ENCODE data around the gene PTPN14. TPM values are rescaled to one million over a fixed set of nuclear protein-coding genes. Genes with fewer than 3 reads are reported as not detected.

Gene PTPN14
- total RNA-seq, 1 donor from 2014 or later = 24.6 TPM

- TF ChIP-seq CTCF (conservative IDR thresholded peaks at IDR 0.05; ENCODE audit: low read depth, low read length) = no peak
- DNase-seq (ENCODE audit: low read depth) = no peak
- H3K4me3 ChIP-seq (ENCODE audit: low read depth, low read length) = no peak overlapping the region
Observed at GRCh38 chr1:214447557-214447871, 103.9 kb downstream of the PTPN14 start.

GRCh38 chr1:214446772-214447556, 104.4 kb downstream of the PTPN14 start:
- H3K4me3 ChIP-seq (ENCODE audit: low read depth, low read length) = peak overlapping the region; percentile 15

GRCh38 chr1:214445831-214446614, 105.4 kb downstream of the PTPN14 start:
- no peak for DNase-seq (ENCODE audit: low read depth)
- no peak for TF ChIP-seq CTCF (conservative IDR thresholded peaks at IDR 0.05; ENCODE audit: low read depth, low read length)
- no peak overlapping the region for H3K4me3 ChIP-seq (ENCODE audit: low read depth, low read length)

More at GRCh38 chr1:214446772-214447556, 104.4 kb downstream of the PTPN14 start:
- no peak for TF ChIP-seq CTCF (conservative IDR thresholded peaks at IDR 0.05; ENCODE audit: low read depth, low read length)
- DNase-seq (ENCODE audit: low read depth) = peak; percentile 83

- H3K4me3 ChIP-seq (ENCODE audit: low read depth, low read length) = no peak overlapping the region
- no peak for TF ChIP-seq CTCF (conservative IDR thresholded peaks at IDR 0.05; ENCODE audit: low read depth, low read length)
- no peak for DNase-seq (ENCODE audit: low read depth)
Observed at GRCh38 chr1:214445199-214445598, 106.2 kb downstream of the PTPN14 start.

GRCh38 chr1:214444182-214444939, 107.0 kb downstream of the PTPN14 start:
- TF ChIP-seq CTCF (conservative IDR thresholded peaks at IDR 0.05; ENCODE audit: low read depth, low read length) = no peak
- DNase-seq (ENCODE audit: low read depth) = no peak
- H3K4me3 ChIP-seq (ENCODE audit: low read depth, low read length) = no peak overlapping the region

GRCh38 chr1:214441119-214441518, 110.3 kb downstream of the PTPN14 start:
- no peak for TF ChIP-seq CTCF (conservative IDR thresholded peaks at IDR 0.05; ENCODE audit: low read depth, low read length)
- H3K4me3 ChIP-seq (ENCODE audit: low read depth, low read length) = no peak overlapping the region
- DNase-seq (ENCODE audit: low read depth) = no peak

Measured in epithelial cell of proximal tubule (primary cell).